ENCODE data around the gene ANO9.

The ANO9 gene

DNA sequence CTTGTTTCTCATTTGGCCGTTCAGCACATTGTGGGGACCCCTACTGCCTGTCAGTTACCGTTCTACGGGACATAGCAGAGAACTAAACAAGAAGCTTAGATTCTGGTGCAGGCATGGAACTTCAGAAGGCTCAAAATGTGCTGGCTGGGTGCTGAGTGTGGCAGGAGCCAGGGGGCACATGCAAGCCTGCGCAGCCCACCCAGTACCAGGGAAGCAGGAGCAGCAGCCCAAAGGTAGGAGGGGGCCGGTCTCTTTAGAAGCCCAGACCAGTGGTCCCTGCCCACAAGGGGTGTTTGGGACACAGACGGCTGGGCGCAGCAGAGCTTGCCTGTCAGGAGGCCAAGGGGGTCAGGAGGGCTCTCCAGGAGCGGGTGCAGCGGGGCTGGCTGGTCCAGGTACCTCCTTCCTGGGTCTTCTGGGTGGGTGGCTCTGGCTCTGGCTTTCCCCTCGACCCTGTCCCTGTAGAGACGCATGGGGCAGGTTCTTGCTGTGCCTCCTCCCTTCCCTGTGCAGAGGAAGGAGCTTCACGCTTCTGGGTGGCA is 10.5 kb upstream of the ANO9 start:
- Mint-ChIP-seq H3K4me3 (no peak overlapping the region), H3K27me3 (no peaks in the 10 kb centered on the region), H3K36me3 (peaks cover 4% of the 10 kb centered on the region), H3K9me3 (no peaks in the 10 kb centered on the region), H3K27ac (no peak overlapping the region), H3K4me1 (peaks cover 33% of the 10 kb centered on the region)
- ATAC-seq (ENCODE audit: low read depth) (no peak), DNase-seq (ENCODE audit: low spot score in 2 of 2) (no peak)

DNA sequence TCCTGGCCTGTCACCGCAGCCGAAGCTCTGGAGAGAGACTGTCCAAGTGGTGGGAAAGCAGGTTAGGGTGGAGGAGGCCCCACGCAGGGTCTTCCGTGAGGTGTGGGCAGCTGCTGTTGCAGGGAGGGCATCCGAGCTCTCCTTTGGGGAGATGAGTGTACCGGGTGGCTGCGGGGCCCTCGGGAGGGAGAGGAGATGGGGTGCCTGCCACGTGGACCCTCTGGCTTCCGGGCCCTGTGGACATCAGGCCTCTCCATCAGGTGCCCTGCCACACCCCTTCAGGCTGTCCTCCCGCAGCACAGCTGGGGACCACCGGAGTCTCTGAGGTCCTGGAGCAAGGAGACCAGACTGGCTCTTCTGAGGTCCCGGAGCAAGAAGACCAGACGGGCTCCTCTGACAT is 9.9 kb upstream of the ANO9 start:
- H3K27ac Mint-ChIP-seq: no peak overlapping the region
- H3K4me3 Mint-ChIP-seq: no peak overlapping the region
- DNase-seq (ENCODE audit: low spot score in 2 of 2): no peak
- no peaks in the 10 kb centered on the region for H3K9me3 Mint-ChIP-seq
- peaks cover 28% of the 10 kb centered on the region for H3K4me1 Mint-ChIP-seq
- no peaks in the 10 kb centered on the region for H3K27me3 Mint-ChIP-seq
- H3K36me3 Mint-ChIP-seq: peaks cover 4% of the 10 kb centered on the region
- no peak for ATAC-seq (ENCODE audit: low read depth)

DNA sequence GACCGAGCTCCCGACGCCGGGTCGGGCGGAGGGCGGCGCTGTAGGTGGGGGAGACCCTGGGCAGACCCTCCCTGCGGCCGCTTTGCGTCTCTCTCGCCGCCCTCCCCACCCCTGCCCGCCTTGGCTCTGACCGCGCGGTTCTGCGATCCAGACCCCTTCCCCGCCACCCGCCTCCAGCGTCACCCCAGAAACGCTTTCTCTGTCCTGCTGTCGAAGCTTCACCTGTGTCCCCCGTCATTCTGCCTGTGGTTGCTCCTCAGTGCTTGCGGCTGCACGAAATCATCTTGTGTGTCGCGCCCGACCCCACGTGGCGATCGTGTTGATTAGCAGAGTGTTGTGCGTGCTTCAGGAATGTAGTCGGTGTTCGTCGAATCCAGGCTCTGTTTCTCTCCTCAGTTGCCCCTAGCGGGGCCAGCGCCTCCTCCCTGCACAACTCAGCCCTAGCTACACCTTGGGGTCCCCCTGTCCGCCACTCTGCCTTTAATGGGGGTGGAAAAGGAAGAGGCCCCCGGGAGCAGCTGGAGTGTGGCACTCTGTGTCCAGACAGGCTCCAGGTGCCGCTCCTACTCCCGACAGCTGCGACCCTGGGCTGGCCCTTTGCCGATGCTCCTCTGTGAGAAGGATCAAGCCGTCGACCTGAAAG is 9.1 kb upstream of the ANO9 start:
- peak; percentile 43 for ATAC-seq (ENCODE audit: low read depth)
- peak; percentile 62 for DNase-seq (ENCODE audit: low spot score in 2 of 2)
- Mint-ChIP-seq H3K4me1 (peaks cover 23% of the 10 kb centered on the region), H3K36me3 (peaks cover 4% of the 10 kb centered on the region), H3K4me3 (peak overlapping the region; percentile 93), H3K9me3 (no peaks in the 10 kb centered on the region), H3K27me3 (no peaks in the 10 kb centered on the region), H3K27ac (peak overlapping the region; percentile 89)

DNA sequence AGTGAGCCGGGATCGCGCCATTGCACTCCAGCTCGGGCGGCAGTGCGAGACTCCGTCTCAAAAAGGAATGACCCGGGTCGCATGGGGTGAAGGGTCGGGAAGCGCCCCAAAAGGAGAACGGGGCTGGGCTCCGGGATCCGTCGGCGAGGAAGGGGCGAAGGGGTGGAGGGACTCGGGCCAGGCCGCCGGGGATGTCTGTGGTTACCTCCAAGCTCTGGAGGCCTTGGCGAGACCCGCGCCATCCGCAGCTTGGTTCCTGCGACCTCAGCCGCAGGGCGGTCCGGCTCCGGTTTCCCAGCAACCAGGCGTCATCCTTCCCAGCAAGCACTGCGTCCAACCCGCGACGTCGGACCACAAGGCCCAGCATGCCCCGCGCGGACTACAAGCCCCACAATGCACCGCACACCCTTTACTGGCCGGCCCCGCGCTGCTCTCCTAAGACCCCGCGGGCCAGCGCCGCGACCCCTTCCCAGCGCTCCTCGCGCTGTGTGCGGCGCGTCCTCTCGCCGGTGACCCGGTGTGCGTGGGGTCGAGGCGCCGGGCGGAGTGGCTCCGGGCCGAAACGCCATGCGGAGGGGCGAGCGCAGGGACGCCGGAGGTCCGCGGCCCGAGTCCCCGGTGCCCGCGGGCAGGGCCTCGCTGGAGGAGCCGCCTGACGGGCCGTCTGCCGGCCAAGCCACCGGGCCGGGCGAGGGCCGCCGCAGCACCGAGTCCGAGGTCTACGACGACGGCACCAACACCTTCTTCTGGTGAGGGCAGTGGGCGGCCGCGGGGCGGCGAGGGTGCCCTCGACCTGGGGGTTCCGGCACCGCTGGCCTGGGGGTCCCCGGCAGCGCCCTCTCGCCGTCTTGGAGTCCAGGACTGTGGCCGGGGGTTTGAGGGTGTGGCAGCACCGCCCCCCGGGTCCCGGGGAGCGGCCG is 8.3 kb upstream of the ANO9 start, which contains the start of gene PTDSS2:
Gene PTDSS2 (plus strand): TSS at position 391 of the 920 bp plus-strand sequence. CDS start 177 bp downstream, at position 568.
- ATAC-seq (ENCODE audit: low read depth) (peak; percentile 76), DNase-seq (ENCODE audit: low spot score in 2 of 2) (peak; percentile 90 to 94)
- Mint-ChIP-seq H3K9me3 (no peaks in the 10 kb centered on the region), H3K27ac (peak within 1 kb of the TSS; percentile 95), H3K4me3 (peak within 1 kb of the TSS; percentile 96), H3K4me1 (peaks cover 23% of the 10 kb centered on the region), H3K27me3 (no peaks in the 10 kb centered on the region), H3K36me3 (peaks cover 4% of the 10 kb centered on the region)

DNA sequence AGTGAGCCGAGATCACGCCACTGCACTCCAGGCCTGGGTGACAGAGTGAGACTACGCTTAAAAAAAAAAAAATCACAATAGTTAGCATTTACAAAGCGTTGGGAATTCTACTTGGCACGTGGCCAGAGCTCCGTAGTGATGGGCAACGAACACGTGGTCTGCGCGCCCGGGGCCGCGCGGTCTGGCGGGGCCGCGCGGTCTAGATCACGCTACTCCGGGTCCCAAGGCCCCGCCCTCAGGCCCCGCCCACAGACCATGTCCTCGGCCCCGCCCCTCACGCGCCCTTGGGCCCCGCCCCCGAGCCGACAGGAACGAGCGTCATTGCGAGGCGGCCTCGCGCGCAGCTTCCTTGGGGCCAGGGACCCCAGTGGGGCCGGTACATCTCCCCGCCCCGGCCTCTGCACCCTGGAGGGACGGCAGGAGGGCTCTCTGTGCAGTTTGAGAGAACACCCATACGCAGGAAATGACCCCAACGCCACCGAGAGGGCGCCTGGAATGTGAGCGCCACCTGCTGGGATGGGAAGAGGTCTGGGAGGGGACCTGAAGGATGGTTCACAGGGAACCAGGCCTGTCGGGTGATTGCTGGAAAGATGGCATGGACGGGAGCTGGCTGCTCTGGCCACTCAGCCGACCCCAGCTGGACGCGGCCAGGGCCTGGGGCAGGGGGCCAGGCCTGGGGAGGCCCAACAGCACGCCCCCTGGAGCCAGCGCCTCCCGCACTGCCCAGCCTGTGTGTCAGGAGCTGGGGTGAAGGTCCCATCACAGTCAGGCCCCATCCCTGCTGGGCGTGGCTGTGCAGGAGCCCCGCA is 6.3 kb upstream of the ANO9 start:
- H3K9me3 Mint-ChIP-seq: no peaks in the 10 kb centered on the region
- peak overlapping the region; percentile 95 for H3K27ac Mint-ChIP-seq
- H3K4me3 Mint-ChIP-seq: peak overlapping the region; percentile 96
- ATAC-seq (ENCODE audit: low read depth): peak; percentile 68
- H3K36me3 Mint-ChIP-seq: peaks cover 1% of the 10 kb centered on the region
- peaks cover 20% of the 10 kb centered on the region for H3K4me1 Mint-ChIP-seq
- no peaks in the 10 kb centered on the region for H3K27me3 Mint-ChIP-seq
- DNase-seq (ENCODE audit: low spot score in 2 of 2): peak; percentile 96

DNA sequence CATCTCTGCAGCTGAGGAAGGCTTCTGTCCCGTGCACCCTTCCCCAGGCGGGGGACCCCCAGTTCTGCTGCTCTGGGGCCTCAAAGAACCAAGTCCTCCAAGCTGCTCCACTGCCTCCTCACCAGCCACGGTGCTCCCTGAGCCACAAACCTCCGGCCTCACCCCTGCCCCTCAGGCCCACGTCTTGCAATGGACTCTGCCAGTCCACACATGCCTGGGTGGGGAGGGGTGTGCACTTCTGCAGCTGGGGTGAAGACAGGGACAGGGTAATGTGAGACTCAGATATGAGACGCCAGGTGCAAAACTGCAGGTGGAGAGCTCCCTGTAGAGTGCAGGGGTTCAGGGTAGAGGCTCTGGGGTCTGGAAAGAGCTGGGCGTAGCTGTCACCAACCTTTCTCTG is 5.1 kb upstream of the ANO9 start:
- no peak for DNase-seq (ENCODE audit: low spot score in 2 of 2)
- H3K27me3 Mint-ChIP-seq: no peaks in the 10 kb centered on the region
- H3K36me3 Mint-ChIP-seq: peaks cover 1% of the 10 kb centered on the region
- peak overlapping the region; percentile 33 for H3K4me3 Mint-ChIP-seq
- no peak overlapping the region for H3K27ac Mint-ChIP-seq
- no peaks in the 10 kb centered on the region for H3K9me3 Mint-ChIP-seq
- peaks cover 14% of the 10 kb centered on the region for H3K4me1 Mint-ChIP-seq
- ATAC-seq (ENCODE audit: low read depth): no peak

DNA sequence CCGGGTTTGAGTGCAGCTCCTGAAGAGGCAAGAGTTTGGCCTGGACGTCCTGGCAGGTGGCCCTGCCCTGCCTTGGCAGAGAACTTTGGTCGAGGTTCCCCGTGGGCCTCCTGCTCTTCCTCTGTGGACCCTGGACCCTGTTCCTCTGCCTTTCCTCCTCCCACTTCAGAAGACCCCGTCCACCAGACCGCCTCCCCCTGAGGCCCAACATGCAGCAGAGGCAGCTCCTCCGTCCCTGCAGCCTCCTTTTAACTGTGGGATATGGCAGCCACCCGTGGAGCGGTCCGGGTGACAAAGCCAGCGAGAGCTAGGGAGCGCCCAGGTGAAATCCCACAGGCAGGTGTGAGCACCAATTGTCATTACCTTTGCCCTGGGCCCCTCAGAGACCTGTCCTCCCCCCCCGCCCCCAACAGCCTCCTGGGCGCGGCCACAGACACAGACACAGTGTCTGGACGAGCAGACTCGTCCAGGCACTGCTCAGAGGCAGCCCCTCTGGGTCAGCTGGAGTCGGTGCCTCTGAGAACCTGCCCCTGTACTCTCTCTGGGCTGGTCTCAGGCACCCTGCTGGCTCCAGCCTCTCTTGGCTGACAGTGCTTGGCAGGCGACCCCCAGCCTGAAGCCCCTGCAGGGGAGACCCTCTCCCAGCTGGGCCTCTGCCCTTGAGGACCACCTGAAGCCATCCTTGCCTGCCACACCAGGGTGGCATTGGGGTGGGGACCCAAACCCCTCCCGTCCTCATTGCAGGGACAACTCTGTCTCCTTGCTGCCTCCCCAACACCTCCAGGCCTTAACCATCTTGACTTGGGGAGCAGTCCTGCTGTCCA is 4.2 kb upstream of the ANO9 start:
- no peaks in the 10 kb centered on the region for H3K27me3 Mint-ChIP-seq
- peaks cover 1% of the 10 kb centered on the region for H3K36me3 Mint-ChIP-seq
- DNase-seq (ENCODE audit: low spot score in 2 of 2) (no peak), ATAC-seq (ENCODE audit: low read depth) (no peak)
- H3K4me1 Mint-ChIP-seq: peaks cover 10% of the 10 kb centered on the region
- no peak overlapping the region for H3K4me3 Mint-ChIP-seq
- H3K9me3 Mint-ChIP-seq: no peaks in the 10 kb centered on the region
- no peak overlapping the region for H3K27ac Mint-ChIP-seq

DNA sequence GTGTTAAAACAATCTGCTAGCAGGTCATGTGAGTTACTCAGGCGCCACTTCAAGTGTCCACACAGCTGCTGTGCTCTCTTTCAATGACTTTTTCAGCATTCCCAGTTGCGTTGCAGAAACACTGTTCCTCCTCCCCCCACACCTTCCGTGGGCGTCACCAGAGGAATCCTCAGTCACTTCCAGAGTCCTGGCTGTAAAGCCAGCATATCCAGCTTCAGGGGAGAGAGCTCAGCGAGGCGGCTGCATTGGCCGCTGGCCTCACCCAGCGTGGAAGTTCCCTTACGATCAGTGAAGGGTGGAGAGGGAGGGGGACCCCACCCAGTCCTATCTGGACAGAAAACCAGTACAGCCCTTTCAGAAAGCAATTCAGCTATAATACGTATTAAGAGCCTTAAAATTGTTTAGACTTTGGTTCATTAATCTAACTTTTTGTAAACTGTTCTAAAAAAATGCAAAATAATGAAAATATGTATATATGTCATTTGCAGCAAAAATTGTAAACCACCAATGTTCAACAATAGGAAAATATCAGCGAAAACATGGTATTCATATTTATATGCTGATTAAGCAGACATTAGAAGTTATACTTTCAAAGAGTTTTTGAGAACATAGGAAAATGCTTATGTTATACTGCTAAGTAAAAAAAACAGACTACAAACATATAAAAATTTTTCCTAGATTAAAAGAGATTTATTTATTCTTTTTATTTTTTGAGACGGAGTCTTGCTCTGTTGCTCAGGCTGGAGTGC is 2.8 kb upstream of the ANO9 start:
- ATAC-seq (ENCODE audit: low read depth) (no peak), DNase-seq (ENCODE audit: low spot score in 2 of 2) (no peak)
- Mint-ChIP-seq H3K27ac (no peak overlapping the region), H3K36me3 (no peaks in the 10 kb centered on the region), H3K4me3 (no peak overlapping the region), H3K4me1 (peaks cover 18% of the 10 kb centered on the region), H3K9me3 (no peaks in the 10 kb centered on the region), H3K27me3 (no peaks in the 10 kb centered on the region)

DNA sequence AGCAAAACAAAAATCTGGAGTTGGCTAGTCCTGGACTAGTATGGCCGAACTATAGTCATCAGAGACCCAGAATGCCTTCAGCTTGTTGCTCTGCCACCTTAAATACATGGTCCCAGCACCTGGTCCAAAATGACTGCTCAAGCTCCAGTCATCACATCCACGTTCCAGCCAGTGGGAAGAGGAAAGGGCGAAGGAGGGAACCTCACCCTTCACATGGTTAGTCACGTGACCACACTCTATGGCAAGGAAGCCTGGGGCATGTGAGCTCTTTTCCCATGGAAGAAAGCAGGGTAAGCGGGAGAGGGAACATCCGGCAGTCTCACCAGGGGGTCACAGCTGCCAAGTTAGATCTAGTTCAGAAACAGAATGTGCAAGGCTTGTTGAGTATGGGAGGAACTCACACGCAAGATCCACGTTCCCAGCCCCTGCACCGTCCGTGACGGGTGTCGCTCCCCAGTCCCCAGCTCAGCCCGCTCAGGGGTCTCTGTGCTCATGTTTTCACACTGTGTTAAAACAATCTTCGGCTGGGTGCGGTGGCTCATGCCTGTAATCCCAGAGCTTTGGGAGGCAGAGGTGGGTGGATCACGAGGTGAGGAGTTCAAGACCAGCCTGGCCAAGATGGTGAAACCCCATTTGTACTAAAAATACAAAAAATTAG is 1.9 kb upstream of the ANO9 start:
- Mint-ChIP-seq H3K27me3 (no peaks in the 10 kb centered on the region), H3K4me3 (no peak overlapping the region)

DNA sequence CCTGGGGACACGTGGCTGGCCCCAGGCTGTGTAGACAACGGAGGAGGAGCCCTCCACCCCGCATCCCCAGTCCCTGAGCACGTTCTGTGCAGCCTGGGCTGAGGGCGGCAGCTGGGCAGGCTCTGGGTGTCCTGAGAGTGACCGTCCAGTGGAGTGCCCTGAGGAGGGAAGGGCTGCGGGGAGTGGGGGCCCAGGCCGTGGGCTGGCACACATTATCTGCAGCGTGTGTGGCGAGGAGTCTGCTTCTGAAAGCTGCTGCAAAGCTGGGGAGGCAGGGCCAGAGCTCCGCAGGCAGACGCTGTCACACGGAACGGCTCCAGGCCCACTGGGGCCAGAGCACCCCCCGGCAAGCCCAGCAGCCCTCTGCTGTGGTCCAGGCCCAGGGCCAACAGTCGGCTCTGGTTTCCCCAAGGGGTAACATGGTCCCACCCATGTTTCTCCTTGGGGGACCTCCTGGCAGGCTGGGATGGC is 835 bp upstream of the ANO9 start:
- Mint-ChIP-seq H3K27ac (no peak overlapping the region), H3K4me1 (peaks cover 15% of the 10 kb centered on the region), H3K4me3 (no peak overlapping the region), H3K36me3 (no peaks in the 10 kb centered on the region), H3K9me3 (no peaks in the 10 kb centered on the region), H3K27me3 (no peaks in the 10 kb centered on the region)
- ATAC-seq (ENCODE audit: low read depth) (no peak), DNase-seq (ENCODE audit: low spot score in 2 of 2) (no peak)

More for the DNA sequence above, 1.9 kb upstream of the ANO9 start:
- H3K27ac Mint-ChIP-seq: peak overlapping the region; percentile 68
- H3K36me3 Mint-ChIP-seq: no peaks in the 10 kb centered on the region
- ATAC-seq (ENCODE audit: low read depth): no peak
- no peaks in the 10 kb centered on the region for H3K9me3 Mint-ChIP-seq
- H3K4me1 Mint-ChIP-seq: peaks cover 17% of the 10 kb centered on the region
- no peak for DNase-seq (ENCODE audit: low spot score in 2 of 2)

DNA sequence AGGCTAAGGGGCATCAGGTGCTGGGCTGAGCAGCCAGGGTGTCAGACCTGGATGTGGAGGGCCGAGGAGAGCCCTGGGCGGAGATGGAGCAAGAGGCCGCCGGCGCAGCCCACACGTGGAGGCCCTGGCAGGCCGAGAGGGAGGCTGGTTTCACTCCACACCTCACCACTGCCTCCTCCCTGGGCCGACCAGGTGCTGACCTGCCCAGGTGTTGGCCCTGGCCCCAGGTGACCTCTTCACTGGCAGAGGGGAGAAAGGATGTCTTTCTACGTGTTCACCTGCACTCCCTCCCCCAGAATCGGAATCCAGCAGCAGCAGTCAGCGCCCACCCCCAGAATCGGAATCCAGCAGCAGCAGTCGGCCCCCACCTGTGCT is 781 bp downstream of the ANO9 start:
- peaks cover 2% of the 10 kb centered on the region for H3K36me3 Mint-ChIP-seq
- ATAC-seq (ENCODE audit: low read depth) (no peak), DNase-seq (ENCODE audit: low spot score in 2 of 2) (no peak)
- H3K27ac Mint-ChIP-seq: peak overlapping the region; percentile 43
- peak overlapping the region; percentile 63 for H3K4me3 Mint-ChIP-seq
- no peaks in the 10 kb centered on the region for H3K27me3 Mint-ChIP-seq
- no peaks in the 10 kb centered on the region for H3K9me3 Mint-ChIP-seq
- H3K4me1 Mint-ChIP-seq: peaks cover 21% of the 10 kb centered on the region
